HEK293T (cell line): Measurements from ENCODE around the gene AKAP4.

Source experiments
- BHLHE40 ChIP-seq: fragments of 450-650 bp; IDR thresholded peaks from 2 replicates; pipeline ENCODE4 v1.6.1; 2016; ENCODE audit warnings: mild to moderate bottlenecking, moderate library complexity, borderline replicate concordance
- ELF4 ChIP-seq: fragments of 450-650 bp; IDR thresholded peaks from 2 replicates; pipeline ENCODE4 v1.6.1; 2017; ENCODE audit warnings: antibody characterized with exemption
- FOXK2 ChIP-seq: fragments of 450-650 bp; IDR thresholded peaks from 2 replicates; pipeline ENCODE4 v1.6.1; 2016; ENCODE audit warnings: mild to moderate bottlenecking
- FOXM1 ChIP-seq: fragments of 450-650 bp; IDR thresholded peaks from 2 replicates; pipeline ENCODE4 v1.6.1; 2017; ENCODE audit warnings: mild to moderate bottlenecking, borderline replicate concordance
- HDGF ChIP-seq: fragments of 450-650 bp; IDR thresholded peaks from 2 replicates; pipeline ENCODE4 v1.6.1; 2017; ENCODE audit warnings: antibody characterized with exemption, borderline replicate concordance
- L3MBTL2 ChIP-seq: fragments of 450-650 bp; conservative IDR thresholded peaks from 2 replicates; pipeline ENCODE4 v1.6.1; 2016; ENCODE audit warnings: mild to moderate bottlenecking
- SP1 ChIP-seq: fragments of 450-650 bp; IDR thresholded peaks from 2 replicates; pipeline ENCODE4 v1.6.1; 2017
- SUZ12 ChIP-seq: fragments of 450-650 bp; IDR thresholded peaks from 2 replicates; pipeline ENCODE4 v1.6.1; 2016; ENCODE audit warnings: mild to moderate bottlenecking
- TARDBP ChIP-seq: fragments of 450-650 bp; IDR thresholded peaks from 2 replicates; pipeline ENCODE4 v1.6.1; 2016
- ZNF384 ChIP-seq: fragments of 450-650 bp; IDR thresholded peaks from 2 replicates; pipeline ENCODE4 v1.6.1; 2016

- TF ChIP-seq FOXM1 (no peak), SP1 (no peak), TARDBP (no peak), HDGF (no peak), SUZ12 (no peak), ZNF384 (no peak), BHLHE40 (no peak), ELF4 (no peak), FOXK2 (no peak), L3MBTL2 (no peak)
Measured at GRCh38 chrX:50206753-50207152, 5.9 kb upstream of the AKAP4 start.
